Measurements from ENCODE around the gene LRRC25. TPM values are rescaled to one million over a fixed set of nuclear protein-coding genes. Genes with fewer than 3 reads are reported as not detected.

LRRC25 gene
- total and polyA plus RNA-seq, 4 experiments from 2014 or later, result 0.07 to 0.91 (median 0.73) TPM; not detected in 1

DNA sequence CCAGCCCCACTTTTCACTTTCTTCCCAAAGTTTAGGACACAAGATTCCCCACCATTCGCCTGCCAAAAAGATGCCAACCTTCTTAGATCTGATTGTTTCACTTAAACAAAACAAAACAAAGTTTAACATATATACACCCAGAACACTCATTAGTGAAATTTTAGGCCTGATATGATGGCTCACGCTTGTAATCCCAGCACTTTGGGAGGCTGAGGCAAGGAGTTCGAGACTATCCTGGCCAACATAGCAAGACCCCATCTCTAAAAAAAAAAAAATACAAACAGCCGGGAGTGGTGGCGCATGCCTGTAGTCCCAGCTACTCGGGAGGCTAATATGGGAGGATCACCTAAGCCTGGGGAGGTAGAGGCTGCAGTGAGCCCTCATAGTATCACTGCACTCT, 52.1 kb downstream of the LRRC25 start:
- no peaks in the 10 kb centered on the region for H3K27me3 Mint-ChIP-seq
- ChIA-PET CTCF (ENCODE audit: partially characterized antibody) (no interaction called here), POLR2A (ENCODE audit: partially characterized antibody) (no interaction called here)
- H3K36me3 Mint-ChIP-seq, result peaks cover 19 to 40% of the 10 kb centered on the region in 2 donors
- H3K27ac Mint-ChIP-seq, result peak overlapping the region in 2 of 7 donors; percentile 30 to 33
- Histone ChIP-seq H3K36me3 (ENCODE audit: insufficient read depth, low read length) (peaks cover 5% of the 10 kb centered on the region), H3K4me1 (ENCODE audit: insufficient read depth, low read length) (peaks cover 15% of the 10 kb centered on the region), H3K4me3 (ENCODE audit: low read length in 2 of 2) (no peak overlapping the region), H3K9me3 (ENCODE audit: control insufficient read depth in 1 of 2, low read length in 2 of 2) (no peaks in the 10 kb centered on the region), H3K27me3 (ENCODE audit: insufficient read depth, low read length) (no peaks in the 10 kb centered on the region), H3K27ac (ENCODE audit: low read depth, low read length) (no peak overlapping the region)
- intact Hi-C loops (cut with micrococcal nuclease), result no loop called here
- DNase-seq, result no peak
- H3K4me1 Mint-ChIP-seq, result peaks cover 5 to 20% (median 14%) of the 10 kb centered on the region in 4 donors
- H3K4me3 Mint-ChIP-seq, result no peak overlapping the region
- H3K9me3 Mint-ChIP-seq, result no peaks in the 10 kb centered on the region

GRCh38 chr19:18344582-18344950, 52.9 kb downstream of the LRRC25 start:
- peaks cover 8 to 27% (median 18%) of the 10 kb centered on the region in 4 donors for H3K4me1 Mint-ChIP-seq
- Histone ChIP-seq H3K4me3 (ENCODE audit: low read length in 2 of 2) (no peak overlapping the region), H3K4me1 (ENCODE audit: insufficient read depth, low read length) (peaks cover 22% of the 10 kb centered on the region), H3K9me3 (ENCODE audit: control insufficient read depth in 1 of 2, low read length in 2 of 2) (no peaks in the 10 kb centered on the region), H3K36me3 (ENCODE audit: insufficient read depth, low read length) (peaks cover 5% of the 10 kb centered on the region), H3K27ac (ENCODE audit: low read depth, low read length) (no peak overlapping the region), H3K27me3 (ENCODE audit: insufficient read depth, low read length) (no peaks in the 10 kb centered on the region)
- ChIA-PET CTCF (ENCODE audit: partially characterized antibody) (interaction anchor here (4.2 kb wide), 1 partner anchor 65 kb away, joined by 24 read pairs; no protein-coding TSS in a partner anchor), POLR2A (ENCODE audit: partially characterized antibody) (interaction anchor here (7.5 kb wide), 1 partner anchor 65 kb away, joined by 77 read pairs; the partner anchor contains the start of gene JUND)
- peaks cover 16 to 37% of the 10 kb centered on the region in 2 donors for H3K36me3 Mint-ChIP-seq
- H3K9me3 Mint-ChIP-seq, result no peaks in the 10 kb centered on the region
- H3K4me3 Mint-ChIP-seq, result no peak overlapping the region
- H3K27me3 Mint-ChIP-seq, result no peaks in the 10 kb centered on the region
- no peak for DNase-seq
- intact Hi-C loops (cut with micrococcal nuclease), result no loop called here
- H3K27ac Mint-ChIP-seq, result peak overlapping the region in 2 of 7 donors; percentile 21 to 68

GRCh38 chr19:18342090-18342632, 55.3 kb downstream of the LRRC25 start:
- no peaks in the 10 kb centered on the region for H3K27me3 Mint-ChIP-seq
- Histone ChIP-seq H3K36me3 (ENCODE audit: insufficient read depth, low read length) (peaks cover 5% of the 10 kb centered on the region), H3K27me3 (ENCODE audit: insufficient read depth, low read length) (no peaks in the 10 kb centered on the region), H3K4me3 (ENCODE audit: low read length in 2 of 2) (no peak overlapping the region), H3K27ac (ENCODE audit: low read depth, low read length) (no peak overlapping the region), H3K4me1 (ENCODE audit: insufficient read depth, low read length) (peaks cover 24% of the 10 kb centered on the region), H3K9me3 (ENCODE audit: control insufficient read depth in 1 of 2, low read length in 2 of 2) (no peaks in the 10 kb centered on the region)
- peaks cover 11 to 27% of the 10 kb centered on the region in 2 donors for H3K36me3 Mint-ChIP-seq
- peak overlapping the region in 6 of 7 donors; percentile 3 to 75 (median 54) for H3K27ac Mint-ChIP-seq
- peaks cover 7 to 30% (median 17%) of the 10 kb centered on the region in 4 donors for H3K4me1 Mint-ChIP-seq
- H3K4me3 Mint-ChIP-seq, result peak overlapping the region in 6 of 8 donors; percentile 81 to 94 (median 90)
- H3K9me3 Mint-ChIP-seq, result no peaks in the 10 kb centered on the region
- POLR2A ChIA-PET (ENCODE audit: partially characterized antibody), result interaction anchor here (0.6 to 7.5 kb wide), 4 partner anchors 14 to 1737 kb away, joined by 3 to 77 read pairs (median 4); partner anchors contain the start of gene JUND
- CTCF ChIA-PET (ENCODE audit: partially characterized antibody), result interaction anchor here (2.9 to 4.2 kb wide), 2 partner anchors 14 to 63 kb away, joined by 10 to 24 read pairs; no protein-coding TSS in a partner anchor
- DNase-seq, result no peak
- intact Hi-C loops (cut with micrococcal nuclease), result no loop called here

Small RNAs within 50 kb of the gene (microRNA-seq; reads per million reads assigned to microRNA genes)
- not detected for gene MIR3189 (ENCODE audit: borderline microRNAs expressed, borderline number of aligned reads, borderline replicate concordance)

Other genes starting within 250 kb of the LRRC25 start
- gene PIK3R2, start 244.5 kb downstream of the LRRC25 start, total RNA-seq, result 10 to 100 TPM; 18.1 to 23.0 TPM
- gene PIK3R2, start 244.5 kb downstream of the LRRC25 start, polyA plus RNA-seq, result 1 to 10 TPM; 1.5 to 6.6 TPM
- 10 to 100 TPM; 48.3 to 56.9 TPM for gene IFI30, start 223.8 kb downstream of the LRRC25 start, total RNA-seq
- 10 to 100 TPM in 1 of 2 donors, 1 to 10 TPM in 1; 6.3 to 16.7 TPM for gene IFI30, start 223.8 kb downstream of the LRRC25 start, polyA plus RNA-seq
- gene MPV17L2, start 204.4 kb downstream of the LRRC25 start, total RNA-seq, result 1 to 10 TPM; 7.6 to 7.8 TPM
- 10 to 100 TPM; 10.5 to 13.7 TPM for gene MPV17L2, start 204.4 kb downstream of the LRRC25 start, polyA plus RNA-seq
- gene RAB3A, start 193.6 kb downstream of the LRRC25 start, total RNA-seq, result 1 to 10 TPM; 4.7 to 4.8 TPM
- gene RAB3A, start 193.6 kb downstream of the LRRC25 start, polyA plus RNA-seq, result 1 to 10 TPM in 1 of 2 donors, under 1 TPM in 1; 0.59 to 1.0 TPM
- gene PDE4C, start 171.2 kb downstream of the LRRC25 start, total RNA-seq, result under 1 TPM in 1 of 2 experiments, not detected in 1; 0.52 TPM
- gene PDE4C, start 171.2 kb downstream of the LRRC25 start, polyA plus RNA-seq, result not detected
- gene IQCN, start 123.2 kb downstream of the LRRC25 start, total RNA-seq, result 1 to 10 TPM; 5.5 to 5.8 TPM
- gene IQCN, start 123.2 kb downstream of the LRRC25 start, polyA plus RNA-seq, result 1 to 10 TPM in 1 of 2 donors, under 1 TPM in 1; 0.13 to 1.8 TPM
- gene JUND, start 116.0 kb downstream of the LRRC25 start, total RNA-seq, result 100 to 1,000 TPM; 163 TPM
- gene JUND, start 116.0 kb downstream of the LRRC25 start, polyA plus RNA-seq, result 100 to 1,000 TPM in 1 of 2 donors, 10 to 100 TPM in 1; 16.5 to 133 TPM
- gene LSM4, start 74.5 kb downstream of the LRRC25 start, total RNA-seq, result 10 to 100 TPM; 64.2 to 65.0 TPM
- 100 to 1,000 TPM; 121 to 164 TPM for gene LSM4, start 74.5 kb downstream of the LRRC25 start, polyA plus RNA-seq
- 10 to 100 TPM; 46.2 to 49.2 TPM for gene PGPEP1, start 57.0 kb downstream of the LRRC25 start, total RNA-seq
- 1 to 10 TPM; 6.8 to 8.0 TPM for gene PGPEP1, start 57.0 kb downstream of the LRRC25 start, polyA plus RNA-seq
- 1 to 10 TPM; 1.2 TPM for gene GDF15, start 11.5 kb downstream of the LRRC25 start, total RNA-seq
- gene GDF15, start 11.5 kb downstream of the LRRC25 start, polyA plus RNA-seq, result not detected
- gene SSBP4, start 21.8 kb upstream of the LRRC25 start, total RNA-seq, result 10 to 100 TPM; 71.3 to 73.4 TPM
- 100 to 1,000 TPM in 1 of 2 donors, 10 to 100 TPM in 1; 81.5 to 108 TPM for gene SSBP4, start 21.8 kb upstream of the LRRC25 start, polyA plus RNA-seq
- 10 to 100 TPM; 37.1 to 43.2 TPM for gene ISYNA1, start 40.5 kb upstream of the LRRC25 start, total RNA-seq
- 10 to 100 TPM; 27.5 to 36.3 TPM for gene ISYNA1, start 40.5 kb upstream of the LRRC25 start, polyA plus RNA-seq
- gene ELL, start 124.4 kb upstream of the LRRC25 start, total RNA-seq, result 10 to 100 TPM; 34.9 to 35.9 TPM
- 10 to 100 TPM in 1 of 2 donors, 1 to 10 TPM in 1; 6.5 to 16.7 TPM for gene ELL, start 124.4 kb upstream of the LRRC25 start, polyA plus RNA-seq
- gene FKBP8, start 146.0 kb upstream of the LRRC25 start, total RNA-seq, result 100 to 1,000 TPM; 231 to 249 TPM
- 100 to 1,000 TPM in 1 of 2 donors, 10 to 100 TPM in 1; 82.4 to 130 TPM for gene FKBP8, start 146.0 kb upstream of the LRRC25 start, polyA plus RNA-seq
- gene KXD1, start 160.2 kb upstream of the LRRC25 start, total RNA-seq, result 10 to 100 TPM; 95.3 to 95.6 TPM
- 10 to 100 TPM; 88.8 to 94.3 TPM for gene KXD1, start 160.2 kb upstream of the LRRC25 start, polyA plus RNA-seq
- 1,000 to 10,000 TPM; 1,962 to 1,978 TPM for gene UBA52, start 174.2 kb upstream of the LRRC25 start, total RNA-seq
- 1,000 to 10,000 TPM; 1,135 to 1,692 TPM for gene UBA52, start 174.2 kb upstream of the LRRC25 start, polyA plus RNA-seq
- gene REX1BD, start 191.2 kb upstream of the LRRC25 start, total RNA-seq, result 100 to 1,000 TPM; 150 to 154 TPM
- 100 to 1,000 TPM; 148 to 156 TPM for gene REX1BD, start 191.2 kb upstream of the LRRC25 start, polyA plus RNA-seq
- gene CRLF1, start 209.2 kb upstream of the LRRC25 start, total RNA-seq, result not detected
- gene CRLF1, start 209.2 kb upstream of the LRRC25 start, polyA plus RNA-seq, result under 1 TPM in 1 of 2 donors, not detected in 1; 0.70 TPM
- gene TMEM59L, start 215.2 kb upstream of the LRRC25 start, total RNA-seq, result not detected
- gene TMEM59L, start 215.2 kb upstream of the LRRC25 start, polyA plus RNA-seq, result not detected
- gene KLHL26, start 239.4 kb upstream of the LRRC25 start, total RNA-seq, result 10 to 100 TPM; 13.4 to 14.8 TPM
- gene KLHL26, start 239.4 kb upstream of the LRRC25 start, polyA plus RNA-seq, result 1 to 10 TPM; 4.4 to 7.8 TPM